MG63 (cell line): ENCODE data around the gene GRIN2C. TPM values are rescaled to one million over a fixed set of nuclear protein-coding genes. Genes with fewer than 3 reads are reported as not detected.

Experiments used
- DNase-seq: peaks from one replicate; pipeline ENCODE4 v3.0.0-alpha.2; 2020
- H3K27me3 ChIP-seq: fragments of 250-450 bp; sonication (Bioruptor Pico); 2 replicates; pipeline ENCODE4 v1.5.1; 2020; ENCODE audit warnings: mild to moderate bottlenecking, moderate library complexity
- H3K36me3 ChIP-seq: fragments of 250-450 bp; sonication (Bioruptor Pico); 2 replicates; pipeline ENCODE4 v1.5.1; 2020; ENCODE audit warnings: mild to moderate bottlenecking, moderate library complexity
- H3K4me3 ChIP-seq: fragments of 250-450 bp; sonication (Bioruptor Pico); 2 replicates; pipeline ENCODE4 v1.5.1; 2020; ENCODE audit warnings: mild to moderate bottlenecking, moderate library complexity
- H3K9me3 ChIP-seq: fragments of 250-450 bp; sonication (Bioruptor Pico); 2 replicates; pipeline ENCODE4 v1.5.1; 2020; ENCODE audit warnings: mild to moderate bottlenecking, moderate library complexity
- total RNA-seq: library from RNA; depleted of rRNA; stranded (reverse); fragments of >200 nt; shearing (Covaris generic); gene quantifications from 2 replicates; pipeline ENCODE4 v1.2.3, GENCODE V29; 2014; ENCODE audit warnings: low replicate concordance

The GRIN2C gene
- total RNA-seq, 1 experiment from 2014 or later = not detected

DNA sequence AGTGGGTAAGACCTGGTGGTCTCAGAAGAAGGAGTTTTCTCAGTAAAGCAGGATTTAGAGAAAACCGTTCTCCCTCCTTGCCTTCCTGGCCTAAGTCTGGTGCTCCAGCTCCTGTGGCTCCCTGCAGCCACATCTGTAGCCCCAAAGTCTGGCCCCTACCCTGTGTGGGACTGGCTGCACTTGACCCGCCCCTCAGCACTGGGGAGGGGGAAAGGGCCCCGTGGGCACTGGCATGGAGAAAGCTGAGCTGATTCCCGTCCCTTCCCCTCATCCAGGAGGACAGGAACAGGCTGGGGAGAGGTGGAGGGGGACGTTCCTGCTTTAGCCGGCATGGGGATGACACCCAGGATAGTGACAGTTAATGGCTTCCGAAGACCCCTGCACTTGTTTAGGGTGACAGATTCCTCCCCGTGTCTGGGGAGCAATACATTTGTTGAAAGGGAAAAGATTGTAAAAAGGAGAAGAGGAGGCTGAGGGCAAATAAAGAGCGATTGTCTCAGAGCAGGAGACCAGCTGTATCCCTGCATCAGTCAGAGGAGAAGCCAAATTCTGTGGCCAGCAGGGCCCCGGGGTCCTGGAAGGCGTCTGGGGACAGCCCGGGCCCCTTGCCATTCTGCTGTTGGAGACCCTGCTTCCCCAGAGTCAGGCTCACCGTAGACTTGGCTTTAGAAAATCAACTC, 37.9 kb downstream of the GRIN2C start:
- Histone ChIP-seq H3K4me3 (no peak overlapping the region), H3K36me3 (peaks cover 3% of the 10 kb centered on the region; the same call in 1 of the 2 replicates), H3K9me3 (no peaks in the 10 kb centered on the region), H3K27me3 (no peaks in the 10 kb centered on the region)
- DNase-seq = no peak

DNA sequence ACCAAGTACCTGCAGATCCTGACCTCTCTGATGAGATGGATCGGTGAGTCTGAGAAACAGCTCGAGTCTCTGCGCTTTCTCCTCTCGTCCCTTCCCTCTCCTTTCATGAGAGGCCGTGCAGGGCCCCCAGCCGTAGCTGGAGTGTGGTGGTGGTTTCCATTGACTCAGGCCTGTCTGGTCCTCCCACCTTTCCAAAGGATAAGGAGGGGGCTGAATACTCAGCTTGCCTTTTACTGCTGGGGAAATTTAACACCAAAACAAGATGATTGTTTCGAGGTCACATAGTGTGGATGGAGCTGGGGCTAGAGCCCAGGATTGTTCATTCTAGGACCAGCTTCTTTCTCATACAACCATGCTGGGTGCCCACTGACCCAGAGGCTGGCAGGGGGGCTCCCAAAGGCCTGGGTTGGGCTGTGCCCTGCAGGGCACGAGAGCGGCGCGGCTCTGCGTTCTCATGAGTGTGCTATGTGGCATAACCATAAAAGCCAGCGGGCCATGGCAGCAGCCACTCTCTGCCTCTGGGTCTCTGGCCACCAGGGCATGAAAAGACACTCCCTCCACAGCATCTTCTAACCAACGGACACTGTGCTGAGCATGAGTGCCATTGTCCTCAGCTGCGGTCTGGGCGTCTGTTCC, 39.8 kb downstream of the GRIN2C start:
- Histone ChIP-seq H3K9me3 (no peaks in the 10 kb centered on the region), H3K27me3 (no peaks in the 10 kb centered on the region), H3K4me3 (no peak overlapping the region), H3K36me3 (no peaks in the 10 kb centered on the region)
- DNase-seq = no peak

DNA sequence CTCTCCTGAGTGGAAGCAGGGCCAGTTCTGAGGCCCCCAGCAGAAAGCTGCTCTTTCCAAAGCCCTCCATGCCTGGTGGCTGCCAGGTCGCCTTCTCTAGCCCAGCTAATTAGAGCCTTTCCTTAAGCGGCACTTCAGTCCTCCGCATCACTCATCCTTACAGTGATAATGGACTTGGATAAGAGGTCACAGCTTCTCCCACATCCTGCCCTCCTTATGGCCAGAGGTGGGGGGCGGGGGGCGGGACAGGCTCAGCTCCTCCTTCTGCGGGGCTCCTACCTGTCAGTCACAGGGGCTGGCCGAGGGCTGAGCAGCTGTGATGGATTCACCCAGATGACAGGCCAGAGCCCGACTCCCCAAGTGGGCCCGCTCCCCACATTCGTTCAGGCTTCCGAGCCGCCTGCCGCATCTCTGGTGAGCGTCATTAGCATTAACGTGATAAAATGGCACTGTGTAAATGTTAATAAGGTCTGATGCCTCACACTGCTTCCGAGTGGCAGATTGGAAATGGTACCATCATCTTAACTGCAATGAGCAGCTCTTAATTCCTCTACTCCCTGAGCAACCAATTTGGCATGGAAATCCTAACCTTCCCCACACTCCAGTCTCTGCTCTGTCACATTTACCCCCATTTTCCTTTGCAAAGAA, 41.3 kb downstream of the GRIN2C start:
- no peaks in the 10 kb centered on the region for H3K27me3 ChIP-seq
- H3K9me3 ChIP-seq = no peaks in the 10 kb centered on the region
- H3K36me3 ChIP-seq = no peaks in the 10 kb centered on the region
- no peak overlapping the region for H3K4me3 ChIP-seq
- no peak for DNase-seq

DNA sequence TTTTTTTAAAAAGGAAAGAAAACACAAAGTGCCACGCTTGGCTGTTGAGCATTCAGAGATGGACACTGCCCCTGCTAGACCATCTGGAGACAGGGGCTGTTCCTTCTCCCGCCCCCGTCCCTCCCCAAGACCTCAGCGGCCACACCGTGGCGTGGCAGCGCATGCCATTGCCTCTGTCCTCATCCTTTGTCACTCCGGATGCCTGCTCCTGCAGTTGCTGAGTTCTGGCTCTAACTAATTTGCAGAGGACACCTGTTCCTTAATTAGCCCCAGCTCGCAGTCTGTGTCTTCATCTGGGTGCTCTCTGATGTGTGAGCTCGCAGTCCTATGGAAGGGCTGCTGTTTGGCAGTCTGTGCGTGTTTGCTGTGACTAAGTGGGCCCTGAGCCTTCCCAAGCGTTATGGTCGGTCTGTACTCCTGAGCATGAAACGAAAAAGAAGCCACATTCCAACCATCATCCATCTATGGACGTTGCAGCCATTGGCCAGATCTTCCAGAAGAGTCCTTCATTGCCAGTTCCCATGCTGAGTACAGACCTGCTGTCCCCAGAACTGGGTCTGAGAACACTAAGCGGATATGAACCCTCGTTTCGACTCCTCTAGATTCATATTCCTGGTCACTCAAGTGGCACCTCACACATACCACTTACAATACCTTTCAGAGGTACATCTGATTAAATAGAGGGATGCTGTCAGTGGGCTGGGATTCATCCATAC, 42.6 kb downstream of the GRIN2C start:
- no peak for DNase-seq
- H3K27me3 ChIP-seq = no peaks in the 10 kb centered on the region
- no peak overlapping the region for H3K4me3 ChIP-seq
- no peaks in the 10 kb centered on the region for H3K9me3 ChIP-seq
- no peaks in the 10 kb centered on the region for H3K36me3 ChIP-seq

DNA sequence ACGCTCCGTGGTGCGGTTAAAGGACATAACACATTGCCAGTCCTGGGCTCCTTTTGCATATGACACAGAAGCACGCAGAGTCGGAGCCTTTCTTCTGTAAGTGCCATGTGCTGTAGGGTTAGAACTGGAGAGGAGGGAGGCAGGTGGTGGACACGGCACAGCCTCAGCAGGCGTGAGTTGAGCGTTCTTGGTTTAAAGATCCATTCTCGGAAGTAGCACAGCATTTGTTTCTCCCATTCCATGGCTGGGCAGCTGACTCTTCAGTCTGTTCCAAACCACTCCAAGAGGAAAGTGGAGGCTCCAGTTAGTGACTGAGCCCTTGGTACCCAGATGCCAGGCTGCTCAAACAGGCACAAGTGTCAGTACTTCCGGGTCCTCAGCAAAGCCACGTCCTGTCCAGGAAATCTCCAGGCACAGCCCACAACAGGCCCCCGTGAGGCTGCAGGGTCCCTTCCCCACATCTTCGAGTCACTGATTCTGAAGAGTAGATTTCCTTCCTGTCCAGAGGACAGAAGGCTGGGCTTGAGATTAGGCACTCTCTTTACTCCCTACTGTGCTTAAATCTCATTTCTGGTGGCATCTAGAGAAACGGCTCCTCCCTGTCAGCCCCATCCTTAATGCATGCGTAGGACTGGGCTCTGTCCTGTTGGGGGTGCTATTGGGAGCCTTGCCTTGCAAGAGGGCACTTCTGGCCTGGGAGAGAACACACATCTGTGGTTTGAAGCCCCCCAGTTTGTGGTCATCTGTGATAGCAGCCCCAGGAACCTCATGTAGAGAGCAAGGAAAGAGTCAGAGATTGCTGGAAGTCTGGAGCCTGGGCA, 43.9 kb downstream of the GRIN2C start:
- no peak for DNase-seq
- H3K4me3 ChIP-seq = no peak overlapping the region
- H3K36me3 ChIP-seq = no peaks in the 10 kb centered on the region
- no peaks in the 10 kb centered on the region for H3K9me3 ChIP-seq
- no peaks in the 10 kb centered on the region for H3K27me3 ChIP-seq

DNA sequence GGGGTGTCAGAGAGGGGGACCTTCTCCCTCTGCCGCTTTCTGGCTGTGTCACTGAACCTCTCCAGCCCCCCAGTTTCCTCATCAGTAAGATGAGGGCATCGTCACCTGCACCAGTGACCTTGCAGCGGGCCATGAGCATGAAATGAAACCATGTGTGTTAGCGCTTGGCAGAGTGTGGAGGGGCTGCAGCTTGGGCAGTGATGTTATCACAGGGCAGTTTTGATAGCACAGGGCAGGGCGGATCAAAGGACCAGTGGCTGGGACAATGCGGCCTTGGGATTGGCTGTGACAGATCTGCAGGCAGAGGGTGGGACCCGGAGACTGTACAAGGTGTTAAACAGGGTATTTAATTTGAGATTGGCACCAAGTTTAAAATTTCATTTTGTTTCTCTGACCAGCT, 44.6 kb downstream of the GRIN2C start:
- Histone ChIP-seq H3K27me3 (no peaks in the 10 kb centered on the region), H3K4me3 (no peak overlapping the region), H3K36me3 (no peaks in the 10 kb centered on the region), H3K9me3 (no peaks in the 10 kb centered on the region)
- no peak for DNase-seq

DNA sequence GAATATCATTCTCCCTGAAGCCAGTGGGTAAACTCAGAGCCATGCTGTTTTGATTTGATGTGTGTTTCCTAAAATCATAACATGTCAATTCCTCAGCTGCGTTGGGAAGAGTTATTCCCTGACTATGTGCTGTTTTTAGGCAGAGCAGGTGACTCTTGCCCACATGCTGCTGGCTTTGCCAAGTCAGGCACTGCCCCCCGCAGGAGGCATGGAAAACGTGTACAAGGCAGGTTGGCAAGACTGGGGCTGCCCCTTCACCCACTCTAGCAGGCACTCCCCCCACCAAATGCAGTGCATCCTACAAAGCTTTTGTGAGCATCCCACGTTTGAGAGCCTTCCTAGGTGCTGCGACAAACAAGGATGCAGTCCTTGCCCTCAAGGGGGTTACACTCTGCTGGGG, 45.2 kb downstream of the GRIN2C start:
- no peaks in the 10 kb centered on the region for H3K36me3 ChIP-seq
- no peaks in the 10 kb centered on the region for H3K27me3 ChIP-seq
- DNase-seq = no peak
- no peaks in the 10 kb centered on the region for H3K9me3 ChIP-seq
- no peak overlapping the region for H3K4me3 ChIP-seq

DNA sequence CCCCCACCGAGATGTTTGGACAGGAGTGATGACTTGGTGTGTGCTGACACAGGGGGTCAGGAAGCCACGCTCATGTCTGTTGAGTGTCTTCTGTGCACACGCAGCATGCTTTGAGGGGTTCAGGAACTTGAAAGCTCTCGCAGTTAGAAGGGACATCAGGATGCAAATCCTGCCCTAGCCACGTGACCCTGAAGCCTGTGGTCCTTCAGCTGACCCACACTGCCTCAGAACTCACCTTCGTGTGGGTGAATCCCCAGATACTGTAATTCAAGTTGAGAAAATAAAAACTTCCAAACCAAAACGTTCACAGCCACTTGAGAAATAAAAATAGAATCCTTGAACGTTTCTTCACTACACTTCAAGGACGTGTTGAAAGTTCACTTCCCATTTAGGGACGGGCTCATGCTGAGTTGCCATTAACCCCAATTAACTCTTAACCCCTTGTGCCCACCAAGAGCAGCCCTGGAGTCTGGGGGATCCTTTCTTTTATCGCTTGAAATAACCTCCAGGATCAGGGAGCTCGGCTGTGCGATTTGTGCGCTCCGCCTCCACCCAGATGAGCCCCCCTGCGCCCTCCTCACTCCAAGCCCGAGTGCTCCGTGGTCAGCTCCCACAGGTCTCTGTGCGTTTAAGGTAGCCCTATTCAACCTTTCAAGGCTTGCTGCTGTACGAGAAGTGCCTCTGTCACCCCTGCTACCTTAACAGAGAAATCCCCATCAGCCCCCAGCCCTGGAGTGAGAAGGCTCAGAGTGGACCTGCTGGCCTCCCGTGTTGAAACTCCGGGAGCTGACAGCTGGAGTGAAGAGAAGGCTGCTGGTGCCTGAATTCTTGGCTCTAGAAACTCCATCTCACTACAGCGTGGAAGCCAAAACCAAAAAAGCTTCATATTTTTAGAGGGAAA, 47.3 kb downstream of the GRIN2C start:
- H3K4me3 ChIP-seq = no peak overlapping the region
- H3K36me3 ChIP-seq = no peaks in the 10 kb centered on the region
- H3K27me3 ChIP-seq = no peaks in the 10 kb centered on the region
- DNase-seq = no peak
- H3K9me3 ChIP-seq = no peaks in the 10 kb centered on the region

DNA sequence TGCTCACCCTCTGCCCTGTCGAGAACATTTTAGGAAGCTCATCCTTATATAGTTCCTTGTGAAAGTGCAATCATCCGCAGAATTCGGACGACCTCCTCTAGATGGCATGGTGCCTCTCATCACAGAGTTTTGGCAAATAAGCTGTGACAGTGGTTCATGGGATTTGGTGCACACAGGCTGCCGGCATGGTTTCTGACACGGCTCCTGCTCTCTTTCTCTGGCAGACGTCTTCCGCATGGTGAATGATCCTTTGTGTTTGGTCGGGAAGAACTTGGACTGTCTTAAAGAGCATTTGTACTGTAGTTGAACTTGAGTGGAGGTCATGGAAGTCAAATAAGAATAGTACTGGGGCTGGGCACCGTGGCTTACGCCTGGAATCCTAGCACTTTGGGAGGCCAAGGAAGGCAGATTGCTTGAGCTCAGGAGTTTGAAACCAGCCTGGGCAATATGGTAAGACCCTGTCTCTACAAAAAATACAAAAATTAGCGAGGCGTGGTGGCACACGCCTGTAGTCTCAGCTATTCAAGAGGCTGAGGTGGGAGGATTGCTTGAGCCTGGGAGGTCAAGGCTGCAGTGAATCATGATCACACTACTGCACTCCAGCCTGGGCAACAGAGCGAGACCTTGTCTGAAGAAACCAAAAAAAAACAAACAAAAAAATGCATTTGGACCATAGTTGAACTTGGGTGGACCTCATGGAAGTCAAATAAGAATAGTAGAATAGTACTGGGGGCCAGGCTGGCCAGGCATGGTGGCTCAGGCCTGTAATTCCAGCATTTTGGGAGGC, 48.8 kb downstream of the GRIN2C start:
- DNase-seq = no peak
- Histone ChIP-seq H3K36me3 (no peaks in the 10 kb centered on the region), H3K27me3 (no peaks in the 10 kb centered on the region), H3K4me3 (no peak overlapping the region), H3K9me3 (no peaks in the 10 kb centered on the region)

DNA sequence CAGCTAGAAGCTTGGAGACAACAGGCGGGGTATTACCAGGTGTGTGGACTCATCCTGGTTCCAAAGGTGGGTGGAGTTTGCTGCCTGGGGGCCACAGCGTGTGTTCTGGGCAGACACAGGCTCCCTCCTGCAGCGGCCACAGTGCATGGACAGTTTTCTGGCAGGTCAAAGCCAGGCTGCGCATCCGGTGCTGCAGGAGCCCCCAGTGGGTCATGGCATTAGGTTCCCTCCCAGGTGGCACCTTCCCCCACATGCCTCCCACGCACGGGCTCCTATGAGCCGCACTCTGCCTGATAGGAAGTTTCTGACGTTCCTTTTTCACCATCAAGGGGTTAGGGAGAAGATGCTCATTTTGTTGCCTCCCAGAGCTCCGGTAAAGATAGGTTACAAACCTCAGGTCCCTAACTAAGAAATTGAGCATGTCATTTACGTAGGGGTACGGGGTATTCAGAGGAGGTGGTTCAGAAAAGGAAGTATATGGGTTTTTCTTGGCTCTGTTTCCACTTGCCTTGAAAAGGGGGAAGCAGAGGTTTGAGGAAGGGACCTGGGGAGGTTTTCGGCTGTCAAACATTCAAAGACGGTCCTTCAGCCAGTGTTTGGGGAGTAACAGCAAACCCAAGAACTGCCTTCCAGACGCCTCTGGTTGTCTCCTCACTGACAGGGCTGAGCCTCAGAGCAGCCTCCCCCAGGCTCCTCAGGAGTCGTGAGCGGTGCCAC, 50.8 kb downstream of the GRIN2C start:
- H3K27me3 ChIP-seq = no peaks in the 10 kb centered on the region
- no peak for DNase-seq
- no peaks in the 10 kb centered on the region; the same call in 1 of the 2 replicates for H3K36me3 ChIP-seq
- H3K9me3 ChIP-seq = no peaks in the 10 kb centered on the region
- no peak overlapping the region for H3K4me3 ChIP-seq

DNA sequence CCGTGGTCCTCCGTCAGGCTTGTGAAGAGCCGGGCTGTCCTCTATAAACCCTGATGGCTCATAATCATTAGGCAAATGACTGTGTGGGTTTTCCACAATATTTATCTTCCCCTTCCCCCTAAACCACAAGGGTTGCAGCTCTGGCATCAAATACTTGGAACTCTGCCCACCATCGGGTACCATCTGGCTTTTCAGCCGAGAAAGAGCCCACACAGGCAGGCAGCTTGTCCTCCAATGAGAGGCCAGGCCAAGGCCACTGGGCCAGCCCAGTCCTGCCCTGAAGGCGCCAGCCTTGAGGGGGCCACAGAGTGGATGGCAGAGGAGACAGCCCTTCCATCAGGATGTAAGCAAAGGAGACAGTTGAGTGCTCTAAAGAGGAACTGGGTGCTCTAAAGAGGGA, 51.8 kb downstream of the GRIN2C start:
- no peak overlapping the region for H3K4me3 ChIP-seq
- no peaks in the 10 kb centered on the region; the same call in 1 of the 2 replicates for H3K36me3 ChIP-seq
- H3K9me3 ChIP-seq = no peaks in the 10 kb centered on the region
- no peaks in the 10 kb centered on the region for H3K27me3 ChIP-seq
- DNase-seq = no peak

DNA sequence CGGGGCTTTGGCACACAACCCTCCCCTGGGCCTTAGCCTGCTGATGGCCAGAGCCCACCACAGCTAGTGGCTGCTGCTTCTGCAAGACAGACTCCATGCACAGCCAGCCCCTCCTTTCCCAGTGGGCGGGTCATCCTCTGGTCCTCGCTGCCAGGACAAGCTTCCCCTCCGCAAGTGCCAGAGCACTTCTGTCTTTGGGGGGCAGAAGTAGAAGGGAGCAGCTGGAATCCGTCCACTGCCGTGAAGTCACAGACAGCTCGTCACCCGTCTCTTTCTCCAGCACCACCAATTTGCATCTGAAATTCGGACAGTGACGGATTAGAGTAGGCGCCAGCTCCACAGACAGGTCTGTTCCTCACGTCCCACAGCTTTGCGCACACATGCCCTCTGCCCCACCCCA, 52.2 kb downstream of the GRIN2C start:
- Histone ChIP-seq H3K9me3 (no peaks in the 10 kb centered on the region), H3K4me3 (no peak overlapping the region), H3K36me3 (no peaks in the 10 kb centered on the region; the same call in 1 of the 2 replicates), H3K27me3 (no peaks in the 10 kb centered on the region)
- DNase-seq = no peak

DNA sequence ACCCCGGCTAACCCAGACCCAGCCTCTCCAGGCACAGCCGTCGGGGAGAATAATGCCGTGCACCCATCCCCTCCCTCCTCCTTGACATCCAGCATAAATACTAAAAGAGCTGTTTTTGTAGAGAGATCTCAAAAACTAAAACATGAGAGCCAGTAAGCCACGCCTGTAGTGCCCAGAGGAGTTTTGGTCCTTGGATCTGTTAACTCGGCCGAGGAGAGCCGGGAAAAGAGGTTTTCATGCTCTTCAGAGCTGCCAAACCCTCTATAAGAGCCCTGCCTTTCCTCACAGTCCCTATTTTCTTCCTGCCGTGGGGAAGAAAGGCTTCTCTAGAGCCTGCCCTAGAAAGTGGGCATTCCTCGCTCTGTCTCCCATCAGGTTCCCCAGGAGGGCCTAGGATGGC, 53.4 kb downstream of the GRIN2C start:
- no peak overlapping the region for H3K4me3 ChIP-seq
- no peaks in the 10 kb centered on the region; the same call in 1 of the 2 replicates for H3K36me3 ChIP-seq
- H3K9me3 ChIP-seq = no peaks in the 10 kb centered on the region
- H3K27me3 ChIP-seq = no peaks in the 10 kb centered on the region
- DNase-seq = no peak

DNA sequence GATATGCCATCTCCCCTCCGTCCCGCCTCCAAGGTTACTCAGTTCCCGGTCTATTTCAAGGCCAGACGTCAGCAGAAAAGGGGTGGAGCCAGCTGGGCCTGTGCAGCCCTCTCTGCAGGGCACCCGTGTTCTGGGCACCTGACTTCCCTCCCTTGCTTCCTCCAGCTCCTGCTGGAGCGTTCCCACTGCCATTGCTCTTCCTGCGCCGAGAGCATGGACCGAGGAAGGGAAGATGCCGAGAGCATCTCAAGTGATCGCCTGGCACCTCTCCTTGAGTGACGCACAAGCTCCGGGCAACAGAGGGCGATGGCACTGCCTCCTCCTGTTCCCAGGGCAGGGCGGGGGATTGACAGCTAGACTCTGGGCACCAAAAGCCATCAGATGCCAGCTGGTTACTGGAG, 54.1 kb downstream of the GRIN2C start:
- DNase-seq = no peak
- H3K27me3 ChIP-seq = no peaks in the 10 kb centered on the region
- H3K9me3 ChIP-seq = no peaks in the 10 kb centered on the region
- H3K4me3 ChIP-seq = no peak overlapping the region
- H3K36me3 ChIP-seq = no peaks in the 10 kb centered on the region; the same call in 1 of the 2 replicates
